ENCODE measurements around the gene TMEM213.

GRCh38 chr7:138867744-138868143 is 70.0 kb downstream of the TMEM213 start:
- TF ChIP-seq CTCF (conservative IDR thresholded peaks at IDR 0.05 in 1 of 2, IDR thresholded peaks at IDR 0.05 in 1 of 2; ENCODE audit: low read depth in 1 of 2, low read length in 2 of 2), result no peak
- no peak for TF ChIP-seq EZH2 (IDR thresholded peaks at IDR 0.05; ENCODE audit: low read length, missing control alignments)
